MM.1S (cell line): ENCODE data around the gene FLT4.

Experiments used
- EZH2 ChIP-seq: fragments of 300-600 bp; sonication (generic); optimal IDR thresholded peaks from 2 replicates; pipeline ENCODE3; 2017; ENCODE audit warnings: low read depth, mild to moderate bottlenecking, antibody characterized with exemption, low read length, mixed read lengths
- TF ChIP-seq, protein P1 (sequence below): fragments of 300-600 bp; sonication (generic); IDR thresholded peaks from 2 replicates; pipeline ENCODE4 v1.5.1; 2016; ENCODE audit warnings: antibody characterized with exemption, low read length, mixed read lengths

DNA sequence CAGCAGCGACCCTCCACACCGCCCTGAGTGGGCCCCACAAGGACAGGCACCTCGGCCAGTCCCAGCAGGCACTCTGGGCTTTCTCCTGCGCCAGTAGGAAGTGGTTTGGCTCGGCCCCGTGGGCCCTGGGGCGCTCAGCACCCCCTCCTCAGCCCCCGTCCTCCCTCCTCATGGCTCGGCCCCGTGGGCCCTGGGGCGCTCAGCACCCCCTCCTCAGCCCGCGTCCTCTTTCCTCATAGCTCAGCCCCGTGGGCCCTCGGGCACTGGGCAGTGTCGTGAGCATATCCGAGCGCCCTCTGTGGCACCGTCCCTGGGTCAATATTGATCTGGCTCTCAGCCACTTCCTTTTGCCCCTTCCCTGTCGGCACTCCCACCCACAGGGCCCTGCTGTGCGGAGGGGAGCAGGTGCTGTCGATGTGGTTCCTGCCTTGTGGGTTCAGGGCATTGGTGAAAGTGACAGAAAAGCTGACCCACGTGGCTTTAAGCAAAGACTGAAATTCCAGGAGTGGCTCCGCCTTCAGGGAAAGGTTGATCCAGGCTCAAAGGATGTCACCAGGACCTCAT lies 52.6 kb downstream of the FLT4 start:
- TF ChIP-seq, protein P1, sequence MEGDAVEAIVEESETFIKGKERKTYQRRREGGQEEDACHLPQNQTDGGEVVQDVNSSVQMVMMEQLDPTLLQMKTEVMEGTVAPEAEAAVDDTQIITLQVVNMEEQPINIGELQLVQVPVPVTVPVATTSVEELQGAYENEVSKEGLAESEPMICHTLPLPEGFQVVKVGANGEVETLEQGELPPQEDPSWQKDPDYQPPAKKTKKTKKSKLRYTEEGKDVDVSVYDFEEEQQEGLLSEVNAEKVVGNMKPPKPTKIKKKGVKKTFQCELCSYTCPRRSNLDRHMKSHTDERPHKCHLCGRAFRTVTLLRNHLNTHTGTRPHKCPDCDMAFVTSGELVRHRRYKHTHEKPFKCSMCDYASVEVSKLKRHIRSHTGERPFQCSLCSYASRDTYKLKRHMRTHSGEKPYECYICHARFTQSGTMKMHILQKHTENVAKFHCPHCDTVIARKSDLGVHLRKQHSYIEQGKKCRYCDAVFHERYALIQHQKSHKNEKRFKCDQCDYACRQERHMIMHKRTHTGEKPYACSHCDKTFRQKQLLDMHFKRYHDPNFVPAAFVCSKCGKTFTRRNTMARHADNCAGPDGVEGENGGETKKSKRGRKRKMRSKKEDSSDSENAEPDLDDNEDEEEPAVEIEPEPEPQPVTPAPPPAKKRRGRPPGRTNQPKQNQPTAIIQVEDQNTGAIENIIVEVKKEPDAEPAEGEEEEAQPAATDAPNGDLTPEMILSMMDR = no peak
- no peak for TF ChIP-seq EZH2
